ENCODE results near the gene PROM1. TPM values are rescaled to one million over a fixed set of nuclear protein-coding genes. Genes with fewer than 3 reads are reported as not detected.

PROM1 gene
- total RNA-seq, 1 experiment from 2014 or later, result 65.1 TPM

GRCh38 chr4:16048619-16049419, 35.0 kb downstream of the PROM1 start (continued):
- no peak for TF ChIP-seq FOXP4 (CRISPR knock-in tag; IDR thresholded peaks at IDR 0.05)

GRCh38 chr4:16045687-16046086, 38.1 kb downstream of the PROM1 start:
- Mint-ChIP-seq H3K4me1 (peaks cover 47% of the 10 kb centered on the region), H3K27me3 (ENCODE audit: low read depth) (no peaks in the 10 kb centered on the region), H3K9me3 (no peaks in the 10 kb centered on the region), H3K36me3 (no peaks in the 10 kb centered on the region), H3K27ac (no peak overlapping the region), H3K4me3 (no peak overlapping the region)
- CTCF ChIA-PET, result no interaction called here
- POLR2A ChIA-PET, result no interaction called here
- no peak for ATAC-seq
- no peak for DNase-seq (ENCODE audit: low spot score)
- TF ChIP-seq AFF4 (CRISPR knock-in tag; IDR thresholded peaks at IDR 0.05; ENCODE audit: borderline replicate concordance) (no peak), RELA (CRISPR knock-in tag; IDR thresholded peaks at IDR 0.05; ENCODE audit: borderline replicate concordance) (no peak), KAT7 (CRISPR knock-in tag; IDR thresholded peaks at IDR 0.05; ENCODE audit: borderline replicate concordance) (no peak), JUN (CRISPR knock-in tag; IDR thresholded peaks at IDR 0.05) (no peak), SMAD4 (CRISPR knock-in tag; IDR thresholded peaks at IDR 0.05) (no peak), ZNF121 (CRISPR knock-in tag; IDR thresholded peaks at IDR 0.05) (no peak), ZMAT4 (CRISPR knock-in tag; IDR thresholded peaks at IDR 0.05) (no peak), ZNF416 (CRISPR knock-in tag; IDR thresholded peaks at IDR 0.05) (no peak), RORB (CRISPR knock-in tag; IDR thresholded peaks at IDR 0.05) (no peak), ZNF532 (CRISPR knock-in tag; IDR thresholded peaks at IDR 0.05; ENCODE audit: borderline replicate concordance) (no peak), E2F4 (CRISPR knock-in tag; IDR thresholded peaks at IDR 0.05; ENCODE audit: borderline replicate concordance, low read depth) (no peak), FOXP4 (CRISPR knock-in tag; IDR thresholded peaks at IDR 0.05) (no peak), ZNF425 (CRISPR knock-in tag; conservative IDR thresholded peaks at IDR 0.05) (no peak), ETV6 (CRISPR knock-in tag; IDR thresholded peaks at IDR 0.05) (no peak), MLX (CRISPR knock-in tag; IDR thresholded peaks at IDR 0.05) (no peak), ZNF671 (CRISPR knock-in tag; IDR thresholded peaks at IDR 0.05) (no peak)
